SK-N-SH (cell line): ENCODE measurements around the gene GCA.

Source experiments
- CHD2 ChIP-seq: fragments of 150-350 bp; IDR thresholded peaks from 2 replicates; pipeline ENCODE4 v1.6.1; 2018; ENCODE audit warnings: low read length; ENCODE audit not compliant: partially characterized antibody
- EP300 ChIP-seq, 2 experiments: IDR thresholded peaks; 2 replicates each; pipeline versions ENCODE4 v1.4.0 to v1.6.1; 2012; ENCODE audit warnings: borderline replicate concordance in 1 of 2, low read depth in 1 of 2, low read length in 1 of 2
- EZH2phosphoT487 ChIP-seq: fragments of 200-600 bp; sonication (generic); IDR thresholded peaks from 2 replicates; pipeline ENCODE4 v1.6.1; 2017; ENCODE audit warnings: low read depth, mixed run types, mild to moderate bottlenecking, antibody characterized with exemption, moderate library complexity, borderline replicate concordance

DNA sequence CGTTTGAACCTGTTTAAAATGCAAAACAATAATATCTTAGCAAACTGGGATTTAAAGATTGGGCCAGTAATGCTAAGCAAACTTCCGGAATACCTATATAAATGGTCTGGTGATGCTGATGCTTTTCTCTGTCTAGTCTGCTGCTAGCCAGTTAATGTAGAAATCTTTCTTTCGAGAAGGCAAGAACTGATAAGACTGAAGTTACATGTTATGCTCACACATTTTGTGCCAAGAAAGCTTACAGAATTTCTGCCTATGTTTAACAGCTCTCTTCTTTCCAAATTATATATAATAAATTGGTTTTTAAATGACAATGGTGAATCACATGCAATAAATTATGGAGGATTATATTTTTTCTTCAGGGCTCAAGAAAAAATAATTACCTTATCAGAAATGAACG lies 37.9 kb downstream of the GCA start:
- no peak for TF ChIP-seq CHD2
- no peak for TF ChIP-seq EZH2phosphoT487
- TF ChIP-seq EP300 (IDR thresholded peaks at IDR 0.05; ENCODE audit: borderline replicate concordance in 1 of 2, low read depth in 1 of 2, low read length in 1 of 2), result no peak
